Measurements from ENCODE around the gene SPATA33. TPM values are rescaled to one million over a fixed set of nuclear protein-coding genes. Genes with fewer than 3 reads are reported as not detected.

Gene SPATA33
- total RNA-seq, 1 experiment from 2014 or later: 12.0 TPM

GRCh38 chr16:89651584-89651983, 6.1 kb upstream of the SPATA33 start:
- TF ChIP-seq STAT6 (CRISPR knock-in tag; conservative IDR thresholded peaks at IDR 0.05; ENCODE audit: low read depth) (no peak), E2F4 (CRISPR knock-in tag; IDR thresholded peaks at IDR 0.05; ENCODE audit: borderline replicate concordance, low read depth) (no peak), CREM (CRISPR knock-in tag; IDR thresholded peaks at IDR 0.05) (no peak), ARID4B (CRISPR knock-in tag; IDR thresholded peaks at IDR 0.05; ENCODE audit: borderline replicate concordance) (no peak), NR1H2 (CRISPR knock-in tag; IDR thresholded peaks at IDR 0.05) (no peak), SP1 (CRISPR knock-in tag; conservative IDR thresholded peaks at IDR 0.05) (no peak), HMGXB4 (CRISPR knock-in tag; IDR thresholded peaks at IDR 0.05) (no peak), MLX (CRISPR knock-in tag; IDR thresholded peaks at IDR 0.05) (no peak), JAZF1 (CRISPR knock-in tag; IDR thresholded peaks at IDR 0.05) (no peak), AFF4 (CRISPR knock-in tag; IDR thresholded peaks at IDR 0.05; ENCODE audit: borderline replicate concordance) (no peak), SMAD4 (CRISPR knock-in tag; IDR thresholded peaks at IDR 0.05) (no peak), ZNF532 (CRISPR knock-in tag; IDR thresholded peaks at IDR 0.05; ENCODE audit: borderline replicate concordance) (no peak), ZNF416 (CRISPR knock-in tag; IDR thresholded peaks at IDR 0.05) (no peak), MAX (CRISPR knock-in tag; IDR thresholded peaks at IDR 0.05) (no peak)
- H3K4me3 Mint-ChIP-seq: no peak overlapping the region
- H3K36me3 Mint-ChIP-seq: peaks cover 21% of the 10 kb centered on the region

More at GRCh38 chr16:89651584-89651983, 6.1 kb upstream of the SPATA33 start:
- no peak overlapping the region for H3K27ac Mint-ChIP-seq
- no peaks in the 10 kb centered on the region for H3K9me3 Mint-ChIP-seq
- CTCF ChIA-PET: no interaction called here
- no peaks in the 10 kb centered on the region for H3K27me3 Mint-ChIP-seq (ENCODE audit: low read depth)
- no peaks in the 10 kb centered on the region for H3K4me1 Mint-ChIP-seq
- ATAC-seq (no peak), DNase-seq (ENCODE audit: low spot score) (no peak)
- POLR2A ChIA-PET: no interaction called here

All from WTC11 (cell line).